GM23338 (cell line): ENCODE data around the gene EIF3F. TPM values are rescaled to one million over a fixed set of nuclear protein-coding genes. Genes with fewer than 3 reads are reported as not detected.

ENCODE experiments used
- ATAC-seq: fragments of 200-7000 bp; cut with Tn5 transposase; 3 replicates; pipeline ENCODE4 v1.9.1; 2020
- DNase-seq: peaks from one replicate; pipeline ENCODE4 v3.0.0-alpha.2; 2015; ENCODE audit warnings: low spot score
- H2AFZ ChIP-seq: fragments of 200-600 bp; sonication (generic); 2 replicates; pipeline ENCODE4 v1.8.0; 2016; ENCODE audit warnings: antibody characterized with exemption, mild to moderate bottlenecking, moderate library complexity
- H3F3A ChIP-seq: fragments of 200-600 bp; sonication (generic); replicated peaks from 2 replicates; pipeline ENCODE4 v1.8.0; 2017; ENCODE audit warnings: antibody characterized with exemption, mixed run types, low read depth
- H3K27ac ChIP-seq: fragments of 200-600 bp; sonication (generic); 2 replicates; pipeline ENCODE4 v1.6.1; 2016; ENCODE audit warnings: low read depth
- H3K27me3 ChIP-seq: fragments of 200-600 bp; sonication (generic); 2 replicates; pipeline ENCODE4 v1.8.0; 2016; ENCODE audit warnings: mild to moderate bottlenecking, mixed run types, moderate library complexity; ENCODE audit not compliant: insufficient read depth
- H3K36me3 ChIP-seq: fragments of 200-600 bp; sonication (generic); 2 replicates; pipeline ENCODE4 v1.8.0; 2016; ENCODE audit warnings: mild to moderate bottlenecking; ENCODE audit not compliant: insufficient read depth
- H3K4me1 ChIP-seq: fragments of 200-600 bp; sonication (generic); 2 replicates; pipeline ENCODE4 v1.8.0; 2016; ENCODE audit warnings: mild to moderate bottlenecking, moderate library complexity; ENCODE audit not compliant: insufficient read depth
- H3K4me2 ChIP-seq: fragments of 200-600 bp; sonication (generic); 2 replicates; pipeline ENCODE4 v1.7.1; 2017; ENCODE audit warnings: mixed run types
- H3K4me3 ChIP-seq: fragments of 200-600 bp; sonication (generic); 2 replicates; pipeline ENCODE4 v1.6.1; 2016; ENCODE audit warnings: mixed run types
- H3K79me2 ChIP-seq: fragments of 200-600 bp; sonication (generic); replicated peaks from 2 replicates; pipeline ENCODE4 v1.8.0; 2017; ENCODE audit warnings: mild to moderate bottlenecking; ENCODE audit not compliant: insufficient read depth
- H3K9me2 ChIP-seq: fragments of 200-600 bp; sonication (generic); 2 replicates; pipeline ENCODE4 v1.8.0; 2017; ENCODE audit not compliant: insufficient read depth
- H4K20me1 ChIP-seq: fragments of 200-600 bp; sonication (generic); replicated peaks from 2 replicates; pipeline ENCODE4 v1.8.0; 2017; ENCODE audit warnings: mild to moderate bottlenecking; ENCODE audit not compliant: insufficient read depth
- H3K27ac Mint-ChIP-seq: 2 replicates; pipeline ENCODE4 v1.8.0; 2020; ENCODE audit warnings: inconsistent platforms, mild to moderate bottlenecking, moderate library complexity, mixed read lengths
- H3K27me3 Mint-ChIP-seq: 3 replicates; pipeline ENCODE4 v1.8.0; 2022; ENCODE audit warnings: low read depth, mild to moderate bottlenecking, moderate library complexity, mixed read lengths, inconsistent platforms; ENCODE audit not compliant: insufficient read depth, poor library complexity
- H3K36me3 Mint-ChIP-seq: 3 replicates; pipeline ENCODE4 v1.8.0; 2021; ENCODE audit warnings: low read depth, mild to moderate bottlenecking, inconsistent platforms, moderate library complexity, mixed read lengths
- H3K4me1 Mint-ChIP-seq: 3 replicates; pipeline ENCODE4 v1.8.0; 2020; ENCODE audit warnings: mild to moderate bottlenecking, inconsistent platforms, mixed read lengths
- H3K4me3 Mint-ChIP-seq: 3 replicates; pipeline ENCODE4 v1.8.0; 2021; ENCODE audit warnings: moderate library complexity, mild to moderate bottlenecking, inconsistent platforms, mixed read lengths
- H3K9me3 Mint-ChIP-seq: 3 replicates; pipeline ENCODE4 v1.8.0; 2020; ENCODE audit warnings: moderate library complexity, mild to moderate bottlenecking, inconsistent platforms, mixed read lengths
- CREB1 ChIP-seq: fragments of 250-450 bp; sonication (Bioruptor Pico); IDR thresholded peaks from 2 replicates; pipeline ENCODE4 v1.5.0; 2020; ENCODE audit warnings: low read depth, mild to moderate bottlenecking, moderate library complexity
- ETS1 ChIP-seq: IDR thresholded peaks from 2 replicates; pipeline ENCODE4 v1.6.1; 2016; ENCODE audit warnings: antibody characterized with exemption
- EZH2 ChIP-seq: fragments of 200-600 bp; sonication (generic); IDR thresholded peaks from one replicate; pipeline ENCODE4 v1.8.0; 2017; ENCODE audit warnings: antibody characterized with exemption, mild to moderate bottlenecking, low read depth; ENCODE audit not compliant: unreplicated experiment
- NANOG ChIP-seq: IDR thresholded peaks from 2 replicates; pipeline ENCODE4 v1.6.1; 2016; ENCODE audit warnings: antibody characterized with exemption, borderline replicate concordance
- POLR2AphosphoS5 ChIP-seq: IDR thresholded peaks from 2 replicates; pipeline ENCODE4 v1.6.1; 2016; ENCODE audit warnings: antibody characterized with exemption, low read depth
- REST ChIP-seq: IDR thresholded peaks from one replicate; pipeline ENCODE4 v1.6.1; 2018; ENCODE audit warnings: antibody characterized with exemption; ENCODE audit not compliant: unreplicated experiment
- STAT1 ChIP-seq: IDR thresholded peaks from one replicate; pipeline ENCODE4 v1.6.1; 2016; ENCODE audit warnings: antibody characterized with exemption; ENCODE audit not compliant: unreplicated experiment
- ZNF114 ChIP-seq: fragments of 250-450 bp; sonication (Bioruptor Pico); IDR thresholded peaks from 2 replicates; pipeline ENCODE4 v1.5.0; 2020; ENCODE audit warnings: mild to moderate bottlenecking, moderate library complexity
- ZNF331 ChIP-seq: fragments of 250-450 bp; sonication (Bioruptor Pico); IDR thresholded peaks from 2 replicates; pipeline ENCODE4 v1.5.0; 2020; ENCODE audit warnings: low read depth, mild to moderate bottlenecking, moderate library complexity
- ZNF462 ChIP-seq: fragments of 250-450 bp; sonication (Bioruptor Pico); IDR thresholded peaks from 2 replicates; pipeline ENCODE4 v1.5.0; 2020; ENCODE audit warnings: mild to moderate bottlenecking, moderate library complexity
- polyA plus RNA-seq: library from polyadenylated mRNA; unstranded; fragments of >200 nt; fragmentation: Nextera tagmentation; extraction: Ambion mirVana; gene quantifications from 2 replicates; pipeline ENCODE4 v1.2.1, GENCODE V29; 2016
- total RNA-seq: library from RNA; depleted of rRNA; stranded (reverse); fragments of >200 nt; shearing (Covaris generic); gene quantifications from 2 replicates; pipeline ENCODE4 v1.2.3, GENCODE V29; 2014

The EIF3F gene
- total and polyA plus RNA-seq, 2 experiments from 2014 or later: 237 to 555 TPM

GRCh38 chr11:8040921-8041285 lies 53.8 kb downstream of the EIF3F start:
- Histone ChIP-seq H3K9me2 (no peaks in the 10 kb centered on the region), H3K4me3 (no peak overlapping the region), H3F3A (no peaks in the 10 kb centered on the region), H3K36me3 (no peaks in the 10 kb centered on the region), H3K4me1 (no peaks in the 10 kb centered on the region), H3K4me2 (no peak overlapping the region), H3K27ac (no peak overlapping the region), H3K27me3 (no peaks in the 10 kb centered on the region), H2AFZ (no peak overlapping the region), H4K20me1 (no peaks in the 10 kb centered on the region), H3K79me2 (no peaks in the 10 kb centered on the region)
- Mint-ChIP-seq H3K4me3 (no peak overlapping the region), H3K27me3 (peaks cover 4% of the 10 kb centered on the region), H3K27ac (no peak overlapping the region), H3K9me3 (no peaks in the 10 kb centered on the region), H3K4me1 (no peaks in the 10 kb centered on the region; the same call in 1 of the 3 replicates), H3K36me3 (no peaks in the 10 kb centered on the region)
- no peak for ATAC-seq
- no peak for DNase-seq
- TF ChIP-seq STAT1 (no peak), POLR2AphosphoS5 (no peak), REST (no peak), EZH2 (no peak), CREB1 (CRISPR knock-in tag) (no peak), ETS1 (no peak), ZNF331 (CRISPR knock-in tag) (no peak), ZNF114 (CRISPR knock-in tag) (no peak), ZNF462 (CRISPR knock-in tag) (no peak), NANOG (no peak)
